ENCODE data around the gene ADORA2B.

The ADORA2B gene

DNA sequence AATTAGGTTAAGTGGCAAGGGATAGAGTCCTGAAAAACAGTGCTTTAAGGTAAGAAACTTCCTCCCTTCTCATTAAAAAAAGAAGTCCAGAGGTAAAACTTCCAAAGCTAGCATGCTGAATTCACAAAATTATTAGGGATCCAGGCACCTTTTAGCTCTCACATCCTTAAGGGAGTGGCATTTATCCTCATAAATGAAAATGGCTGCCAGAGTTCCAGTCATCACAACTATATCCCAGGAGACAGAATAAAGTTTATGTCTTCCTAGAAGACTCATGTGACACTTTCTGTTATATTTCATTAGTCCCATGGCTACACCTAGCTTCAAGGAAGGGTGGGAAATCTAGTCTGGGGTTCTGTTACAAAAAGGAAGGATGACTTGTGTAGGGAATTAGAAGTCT, 23.3 kb upstream of the ADORA2B start:
- TF ChIP-seq, protein P1, sequence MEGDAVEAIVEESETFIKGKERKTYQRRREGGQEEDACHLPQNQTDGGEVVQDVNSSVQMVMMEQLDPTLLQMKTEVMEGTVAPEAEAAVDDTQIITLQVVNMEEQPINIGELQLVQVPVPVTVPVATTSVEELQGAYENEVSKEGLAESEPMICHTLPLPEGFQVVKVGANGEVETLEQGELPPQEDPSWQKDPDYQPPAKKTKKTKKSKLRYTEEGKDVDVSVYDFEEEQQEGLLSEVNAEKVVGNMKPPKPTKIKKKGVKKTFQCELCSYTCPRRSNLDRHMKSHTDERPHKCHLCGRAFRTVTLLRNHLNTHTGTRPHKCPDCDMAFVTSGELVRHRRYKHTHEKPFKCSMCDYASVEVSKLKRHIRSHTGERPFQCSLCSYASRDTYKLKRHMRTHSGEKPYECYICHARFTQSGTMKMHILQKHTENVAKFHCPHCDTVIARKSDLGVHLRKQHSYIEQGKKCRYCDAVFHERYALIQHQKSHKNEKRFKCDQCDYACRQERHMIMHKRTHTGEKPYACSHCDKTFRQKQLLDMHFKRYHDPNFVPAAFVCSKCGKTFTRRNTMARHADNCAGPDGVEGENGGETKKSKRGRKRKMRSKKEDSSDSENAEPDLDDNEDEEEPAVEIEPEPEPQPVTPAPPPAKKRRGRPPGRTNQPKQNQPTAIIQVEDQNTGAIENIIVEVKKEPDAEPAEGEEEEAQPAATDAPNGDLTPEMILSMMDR (IDR thresholded peaks at IDR 0.05; ENCODE audit: low read depth, low read length): no peak
- DNase-seq (ENCODE audit: low read depth in 2 of 2): no peak
- no peak overlapping the region for H3K4me3 ChIP-seq (replicated peaks in 1 of 2; ENCODE audit: low read depth in 2 of 2, low read length in 2 of 2)

DNA sequence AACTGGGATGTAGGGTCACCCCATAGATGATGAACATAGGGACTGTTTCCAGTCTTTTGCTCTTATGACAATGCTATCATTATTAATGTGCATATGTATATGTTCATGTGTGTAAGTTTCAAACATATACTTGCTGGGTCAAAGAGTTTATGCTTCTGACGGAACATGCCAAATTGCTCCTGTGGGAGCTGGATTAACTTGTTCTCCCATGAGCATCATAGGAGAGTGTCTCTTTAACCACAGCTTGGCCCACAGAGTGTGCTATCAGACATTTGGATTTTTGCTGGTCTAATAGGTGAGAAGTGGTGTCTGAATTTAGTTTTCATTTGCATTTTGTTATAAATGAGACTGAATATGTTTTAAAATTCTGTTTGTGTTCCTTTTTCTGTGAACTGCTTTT, 22.3 kb upstream of the ADORA2B start:
- TF ChIP-seq, protein P1 (IDR thresholded peaks at IDR 0.05; ENCODE audit: low read depth, low read length): no peak
- no peak overlapping the region for H3K4me3 ChIP-seq (replicated peaks in 1 of 2; ENCODE audit: low read depth in 2 of 2, low read length in 2 of 2)
- no peak for DNase-seq (ENCODE audit: low read depth in 2 of 2)

DNA sequence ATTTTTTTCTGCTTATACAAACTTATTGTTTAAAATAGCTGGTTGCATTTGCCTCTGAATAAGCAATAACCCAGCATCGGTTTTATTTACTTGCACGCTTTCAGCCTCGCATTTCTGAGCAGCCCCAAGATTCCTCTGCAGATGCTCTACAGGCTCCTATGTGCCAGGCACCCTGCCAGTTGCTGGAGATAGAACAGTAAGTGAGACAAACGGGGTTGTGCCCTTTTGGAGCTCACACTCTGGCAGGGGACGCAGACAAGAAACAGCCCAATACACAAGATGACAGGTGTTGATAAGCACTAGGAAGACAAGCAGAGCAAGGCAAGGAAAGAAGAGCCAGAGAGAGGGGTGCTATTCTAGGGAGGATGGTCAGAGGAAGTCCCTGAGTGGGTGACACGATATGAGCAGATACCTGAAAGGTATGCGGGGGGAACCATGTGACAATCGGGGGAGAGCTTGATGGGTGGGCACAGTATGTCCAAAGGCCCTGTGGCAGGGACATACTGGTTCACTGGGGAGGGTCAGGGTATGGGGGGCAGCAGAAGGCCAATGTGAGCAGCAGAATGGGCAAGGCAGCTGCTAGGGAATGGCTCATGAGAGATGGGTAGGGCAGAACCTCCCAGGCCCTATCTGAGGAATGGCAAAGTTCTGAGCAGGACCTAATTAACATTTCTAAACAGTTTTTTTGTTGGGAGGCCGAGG, 18.7 kb upstream of the ADORA2B start:
- H3K4me3 ChIP-seq (replicated peaks in 1 of 2; ENCODE audit: low read depth in 2 of 2, low read length in 2 of 2): no peak overlapping the region
- TF ChIP-seq, protein P1 (IDR thresholded peaks at IDR 0.05; ENCODE audit: low read depth, low read length): no peak
- DNase-seq (ENCODE audit: low read depth in 2 of 2): peak in 1 of 2 donors; percentile 81

DNA sequence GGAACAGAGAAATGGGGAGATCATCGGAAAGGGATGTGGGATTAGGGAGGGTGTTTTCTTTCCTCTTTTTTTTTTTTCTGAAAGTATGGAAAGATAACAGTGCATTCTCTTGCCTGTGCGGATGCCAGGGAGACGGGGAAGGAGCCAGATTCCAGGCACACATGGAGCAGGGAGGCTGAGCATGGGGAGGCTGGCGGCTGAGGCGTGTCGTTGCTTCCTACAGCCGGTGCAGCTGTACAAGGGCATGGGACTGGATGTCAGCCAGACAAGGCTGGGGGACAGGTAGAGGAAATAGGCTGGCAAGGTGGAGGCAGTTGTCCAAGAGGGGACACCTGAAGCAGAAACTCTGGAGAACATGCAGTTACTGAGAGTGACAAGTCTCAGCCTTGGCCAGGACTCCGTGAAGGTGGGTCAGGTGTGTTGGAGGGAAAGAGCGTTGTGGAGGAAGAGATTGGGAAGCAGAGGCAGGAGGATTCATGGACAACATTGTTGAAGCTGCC, 16.6 kb upstream of the ADORA2B start:
- H3K4me3 ChIP-seq (replicated peaks in 1 of 2; ENCODE audit: low read depth in 2 of 2, low read length in 2 of 2): no peak overlapping the region
- TF ChIP-seq, protein P1 (IDR thresholded peaks at IDR 0.05; ENCODE audit: low read depth, low read length): no peak
- DNase-seq (ENCODE audit: low read depth in 2 of 2): peak in 1 of 2 donors; percentile 58

DNA sequence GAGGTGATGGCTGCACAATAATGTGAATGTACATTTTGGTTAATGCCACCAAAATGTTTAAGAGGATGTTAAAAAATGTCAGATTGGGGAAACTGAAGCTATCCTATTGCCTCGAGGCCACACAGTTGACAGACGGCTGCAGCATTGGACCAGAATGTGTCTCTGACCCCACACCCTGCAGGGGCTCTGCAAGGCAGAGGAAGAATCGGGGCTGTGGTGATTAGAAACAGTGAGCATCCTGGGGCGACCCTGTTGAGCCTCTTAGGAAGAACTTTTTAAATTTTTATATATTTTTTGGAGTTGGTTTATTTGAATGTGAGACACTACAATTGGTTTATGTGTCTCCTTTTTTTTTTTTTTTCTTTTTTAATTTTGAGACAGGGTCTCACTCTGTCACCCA, 15.0 kb upstream of the ADORA2B start:
- DNase-seq (ENCODE audit: low read depth in 2 of 2): no peak
- TF ChIP-seq, protein P1 (IDR thresholded peaks at IDR 0.05; ENCODE audit: low read depth, low read length): no peak
- no peak overlapping the region for H3K4me3 ChIP-seq (replicated peaks in 1 of 2; ENCODE audit: low read depth in 2 of 2, low read length in 2 of 2)

DNA sequence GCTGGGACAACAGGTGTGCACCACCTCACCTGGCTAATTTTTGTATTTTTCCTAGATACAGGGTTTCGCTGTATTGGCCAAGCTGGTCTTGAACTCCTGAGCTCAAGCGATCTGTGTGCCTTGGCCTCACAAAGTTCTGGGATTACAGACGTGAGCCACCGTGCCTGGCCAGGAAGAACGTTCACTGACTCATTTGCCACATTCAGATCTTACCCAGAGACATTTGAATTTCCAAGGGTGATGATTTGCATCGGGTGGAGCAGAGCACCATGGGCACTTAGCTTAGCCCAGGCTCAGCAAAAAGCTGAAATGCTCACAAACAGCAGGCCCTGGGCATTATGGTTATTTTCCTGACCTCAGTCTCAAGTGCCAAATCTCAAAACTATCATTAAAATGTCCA, 14.5 kb upstream of the ADORA2B start:
- no peak overlapping the region for H3K4me3 ChIP-seq (replicated peaks in 1 of 2; ENCODE audit: low read depth in 2 of 2, low read length in 2 of 2)
- TF ChIP-seq, protein P1 (IDR thresholded peaks at IDR 0.05; ENCODE audit: low read depth, low read length): no peak
- peak in 1 of 2 donors; percentile 14 for DNase-seq (ENCODE audit: low read depth in 2 of 2)

Measured in cardiac fibroblast (primary cell).